Measurements from ENCODE around the gene PLCXD1.
"Not testable (repeated sequence)": the region's sequence is repeated elsewhere in the genome, so short reads cannot be mapped to it uniquely, and the experiment has no call there.

The PLCXD1 gene

DNA sequence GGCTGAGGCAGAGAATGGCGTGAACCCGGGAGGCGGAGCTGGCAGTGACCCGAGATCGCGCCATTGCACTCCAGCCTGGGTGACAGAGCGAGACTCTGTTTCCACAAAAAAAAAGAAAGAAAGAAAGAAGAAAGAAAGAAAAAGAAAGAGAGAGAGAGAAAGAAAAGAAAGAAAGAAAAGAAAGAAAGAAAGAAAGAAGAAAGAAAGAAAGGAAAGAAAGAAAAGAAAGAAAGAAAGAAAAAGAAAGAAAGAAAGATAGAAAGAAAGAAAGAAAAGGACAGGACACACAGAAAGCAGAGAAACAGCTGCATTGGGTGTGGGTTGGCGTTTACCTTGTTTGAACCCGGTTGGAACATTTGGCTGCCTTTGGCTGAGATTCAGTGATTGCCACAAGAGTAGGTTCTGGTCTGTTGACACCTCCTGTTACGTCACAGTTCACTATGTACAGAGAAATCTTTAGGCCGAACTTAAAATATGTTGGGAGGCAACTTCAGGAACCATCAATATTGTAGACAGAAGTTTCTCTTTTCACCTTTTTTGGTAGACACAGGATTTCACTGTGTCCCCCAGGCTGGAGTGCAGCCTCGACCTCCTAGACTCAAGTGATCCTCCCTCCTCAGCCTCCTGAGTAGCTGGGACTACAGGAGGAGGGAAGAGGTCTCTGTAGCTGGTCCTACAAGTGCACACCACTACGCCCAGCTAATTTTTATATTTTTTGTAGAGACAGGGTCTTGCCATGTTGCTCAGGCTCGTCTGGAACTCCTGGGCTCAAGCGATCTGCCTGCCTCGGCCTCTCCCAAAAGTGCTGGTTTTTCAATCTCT is 16.3 kb upstream of the PLCXD1 start:
- DNase-seq: no peak

DNA sequence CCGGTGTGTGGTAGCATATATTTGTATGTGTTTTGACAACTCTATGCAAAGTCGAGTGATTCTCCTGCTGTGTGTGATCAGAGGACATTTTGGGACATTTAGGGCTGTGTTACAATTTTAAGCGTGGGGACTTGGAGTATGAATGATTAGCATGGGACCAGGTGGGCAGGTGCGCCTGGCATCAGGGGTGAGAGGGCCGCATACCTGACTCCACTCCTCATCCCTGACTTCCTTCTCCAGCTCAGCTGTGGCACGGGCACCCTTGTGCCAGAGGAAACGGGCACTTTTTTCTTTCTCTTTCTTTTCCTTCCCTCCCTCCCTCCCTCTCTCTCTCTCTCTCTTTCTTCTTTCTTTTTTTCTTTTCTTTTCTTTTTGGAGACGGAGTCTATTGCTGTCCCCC is 15.7 kb upstream of the PLCXD1 start:
- no peak for DNase-seq

DNA sequence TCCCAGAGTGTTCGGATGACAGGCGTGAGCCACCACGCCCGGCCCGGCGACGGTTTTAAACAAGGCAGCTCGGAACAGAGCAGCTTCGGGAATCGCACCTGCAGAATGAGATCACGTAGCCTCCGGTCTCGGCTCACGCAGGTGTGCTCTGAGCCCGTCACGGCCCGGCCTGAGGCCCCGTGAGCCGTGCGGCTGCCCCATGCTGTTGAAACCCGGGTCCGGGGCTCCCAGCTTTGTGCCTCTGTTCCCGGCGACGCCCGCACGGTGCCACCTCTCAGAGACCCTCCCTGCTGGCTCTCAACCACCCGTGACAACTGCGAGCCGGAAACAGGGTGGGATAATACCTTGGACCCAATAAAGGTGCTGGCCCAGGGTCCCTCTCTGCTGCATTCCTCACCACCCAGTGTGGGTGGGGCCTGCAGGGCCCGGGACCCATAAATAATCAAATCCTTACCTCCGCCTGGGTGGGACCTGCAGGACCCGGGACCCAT is 13.4 kb upstream of the PLCXD1 start:
- DNase-seq: no peak

DNA sequence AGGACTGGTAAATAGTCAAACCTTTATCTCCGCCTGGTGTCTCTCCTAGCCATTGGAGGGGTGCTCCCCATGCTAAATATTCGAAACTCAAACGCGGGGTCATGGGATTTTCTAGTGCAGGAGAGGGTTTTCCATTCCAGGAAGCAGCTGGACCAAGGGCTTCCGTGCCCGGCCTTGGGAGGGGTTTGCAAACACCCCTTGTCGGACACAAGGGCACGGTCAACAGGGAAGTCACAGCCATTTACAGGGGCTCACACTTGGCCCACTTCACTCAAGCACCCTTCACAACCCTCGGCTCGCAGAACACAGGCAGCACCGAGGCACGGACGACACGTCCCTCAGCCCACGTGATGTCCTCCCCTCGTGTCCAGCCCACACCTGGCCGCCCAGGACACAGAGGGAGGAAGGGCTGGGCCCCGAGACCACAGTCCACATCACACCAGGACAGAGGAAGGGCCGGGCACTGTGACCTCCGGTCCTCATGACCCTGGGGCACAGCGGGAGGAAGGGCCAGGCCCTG is 10.3 kb upstream of the PLCXD1 start:
- DNase-seq: no peak

DNA sequence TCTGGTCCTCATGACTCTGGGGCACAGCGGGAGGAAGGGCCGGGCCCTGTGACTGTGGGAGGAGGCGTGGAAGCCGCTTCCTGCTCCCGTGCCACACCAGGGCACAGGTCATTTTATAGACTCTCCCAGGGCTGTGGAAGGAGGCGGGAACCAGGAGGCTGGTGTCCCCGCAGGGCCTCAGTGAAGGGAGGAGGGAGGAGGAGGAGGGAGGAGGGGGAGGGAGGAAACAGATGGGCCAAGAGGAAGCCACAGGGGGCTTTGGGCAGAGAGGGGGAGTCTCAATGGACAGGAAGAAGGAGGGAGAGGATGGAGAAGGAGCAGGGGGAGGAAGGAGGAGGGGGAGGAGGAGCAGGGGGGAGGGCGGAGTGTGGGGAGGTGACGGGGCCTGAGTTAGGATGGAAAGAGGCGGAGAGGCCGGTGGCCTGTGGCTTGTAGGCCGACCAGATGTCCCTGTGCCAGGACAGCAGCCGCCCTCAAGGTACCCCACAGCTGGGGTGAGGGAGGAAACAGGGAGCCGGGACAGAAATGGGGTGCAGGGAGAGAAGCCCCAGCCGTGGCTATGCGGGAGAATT is 6.2 kb upstream of the PLCXD1 start:
- DNase-seq: no peak

DNA sequence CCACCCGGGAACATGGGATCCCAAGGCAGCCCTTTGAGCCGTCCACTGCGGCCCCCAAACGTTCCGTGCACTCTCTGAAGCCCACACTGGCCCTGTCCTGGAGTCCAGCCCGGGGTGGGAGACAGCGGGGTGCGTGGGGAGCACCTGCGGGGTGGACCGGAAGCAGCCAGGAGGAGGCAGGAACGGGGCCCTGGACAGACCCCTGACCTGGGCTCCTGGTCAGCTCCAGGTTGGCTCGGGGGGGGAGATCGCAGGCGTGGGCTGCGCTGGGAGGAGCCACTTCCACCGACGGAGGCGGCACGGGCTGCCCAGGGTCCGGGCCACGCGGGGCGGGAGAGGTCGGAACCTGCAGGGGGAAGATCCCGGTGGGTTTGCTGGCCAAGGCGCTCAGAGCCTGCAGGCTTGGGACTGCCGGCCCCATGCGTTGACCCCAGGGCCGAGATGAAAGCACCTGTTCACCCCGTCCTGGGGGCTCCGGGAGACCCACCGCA is 5.7 kb upstream of the PLCXD1 start:
- no peak for DNase-seq

DNA sequence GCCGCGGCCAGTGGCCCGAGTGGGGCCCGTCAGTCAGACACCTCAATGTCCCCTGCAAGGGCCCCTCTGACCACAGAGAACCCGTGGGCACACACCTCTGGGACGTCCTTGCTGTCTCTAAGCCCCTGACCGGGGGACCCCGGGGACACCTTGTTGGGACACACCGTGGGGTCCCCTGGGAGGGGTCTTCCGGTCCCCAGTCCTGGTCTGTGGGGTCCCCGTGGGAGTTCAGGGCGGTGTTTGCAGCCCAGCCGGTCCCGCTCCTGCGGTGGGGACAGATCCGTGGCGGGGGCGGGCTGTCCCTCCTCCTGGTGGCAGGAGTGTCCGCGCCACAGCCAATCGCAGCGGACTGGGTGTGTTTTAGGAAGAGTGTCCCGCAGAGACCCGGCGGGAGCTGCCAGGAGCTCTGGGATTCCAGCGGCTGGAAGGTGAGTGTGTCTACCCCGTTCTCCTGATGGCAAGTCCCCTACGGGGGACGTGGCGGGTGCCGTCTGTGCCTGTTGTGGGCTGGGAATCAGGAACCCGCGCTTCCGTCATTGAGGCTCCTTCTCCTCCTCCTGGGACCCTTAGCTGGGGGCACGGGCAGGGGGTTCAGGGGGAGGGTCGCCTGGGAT is 5.1 kb upstream of the PLCXD1 start:
- DNase-seq: peak; percentile 22

DNA sequence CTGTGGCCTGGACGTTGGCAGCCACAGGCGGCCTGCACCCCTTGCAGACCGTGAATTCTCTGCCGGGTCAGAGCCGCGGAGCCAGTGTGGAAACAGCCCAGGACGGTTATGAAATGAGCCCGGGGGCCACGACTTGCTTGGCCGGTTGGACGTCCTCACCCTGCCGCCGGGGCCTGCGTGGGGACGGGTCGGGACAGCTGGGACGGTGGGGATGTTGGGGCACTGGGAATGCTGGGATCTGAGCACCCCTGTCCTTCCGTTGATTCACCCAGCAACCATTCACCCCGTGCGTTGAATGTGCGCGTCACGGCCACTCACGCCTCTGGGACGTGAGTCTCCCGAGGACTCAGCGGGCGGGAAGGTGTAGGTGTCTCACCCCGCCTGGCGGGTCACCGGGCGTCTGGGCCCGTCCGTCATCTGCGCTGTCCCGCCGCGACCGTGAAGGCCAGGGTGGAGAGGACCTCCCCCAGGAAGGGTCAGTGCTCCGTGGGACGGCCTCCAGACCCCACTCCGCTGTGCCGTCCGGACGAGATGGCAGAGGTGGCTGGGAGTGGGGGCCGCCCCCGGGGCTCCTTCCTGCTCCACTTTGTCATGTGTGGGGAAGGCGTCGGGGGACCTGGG is 4.5 kb upstream of the PLCXD1 start:
- DNase-seq: no peak

DNA sequence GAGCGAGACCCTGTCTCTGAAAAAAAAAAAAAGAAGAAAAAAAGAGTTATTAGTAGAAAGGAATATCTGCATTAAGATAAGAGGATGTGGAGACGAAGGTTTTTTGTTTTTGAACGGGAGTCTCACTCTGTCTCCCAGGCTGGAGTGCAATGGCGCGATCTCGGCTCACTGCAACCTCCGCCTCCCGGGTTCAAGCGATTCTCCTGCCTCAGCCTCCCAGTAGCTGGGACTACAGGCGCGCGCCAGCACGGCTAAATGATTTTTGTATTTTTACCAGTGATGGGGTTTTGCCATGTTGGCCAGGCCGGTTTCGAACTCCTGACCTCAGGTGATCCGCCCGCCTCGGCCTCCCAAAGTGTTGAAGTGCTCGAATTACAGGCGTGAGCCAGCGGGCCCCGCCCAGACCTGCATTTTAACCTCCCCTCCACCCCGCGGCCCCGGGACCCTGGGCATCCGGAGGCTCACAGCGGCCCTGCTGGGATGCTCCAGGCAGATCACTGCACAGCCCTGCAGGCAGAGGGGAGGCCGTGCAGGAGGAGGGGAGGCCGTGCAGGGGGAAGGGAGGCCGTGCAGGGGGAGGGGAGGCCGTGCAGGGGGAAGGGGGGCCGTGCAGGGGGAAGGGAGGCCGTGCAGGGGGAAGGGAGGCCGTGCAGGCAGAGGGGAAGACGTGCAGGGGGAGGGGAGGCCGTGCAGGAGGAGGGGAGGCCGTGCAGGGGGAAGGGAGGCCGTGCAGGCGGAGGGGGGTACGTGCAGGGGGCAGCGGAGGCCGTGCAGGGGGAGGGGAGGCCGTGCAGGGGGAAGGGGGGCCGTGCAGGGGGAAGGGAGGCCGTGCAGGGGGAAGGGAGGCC is 1.2 kb upstream of the PLCXD1 start:
- DNase-seq: not testable (repeated sequence)

DNA sequence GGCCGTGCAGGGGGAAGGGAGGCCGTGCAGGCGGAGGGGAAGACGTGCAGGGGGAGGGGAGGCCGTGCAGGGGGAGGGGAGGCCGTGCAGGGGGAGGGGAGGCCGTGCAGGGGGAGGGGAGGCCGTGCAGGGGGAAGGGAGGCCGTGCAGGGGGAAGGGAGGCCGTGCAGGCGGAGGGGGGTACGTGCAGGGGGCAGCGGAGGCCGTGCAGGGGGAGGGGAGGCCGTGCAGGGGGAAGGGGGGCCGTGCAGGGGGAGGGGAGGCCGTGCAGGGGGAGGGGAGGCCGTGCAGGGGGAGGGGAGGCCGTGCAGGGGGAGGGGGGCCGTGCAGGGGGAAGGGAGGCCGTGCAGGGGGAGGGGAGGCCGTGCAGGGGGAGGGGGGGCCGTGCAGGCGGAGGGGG is 459 bp upstream of the PLCXD1 start:
- DNase-seq: not testable (repeated sequence)

DNA sequence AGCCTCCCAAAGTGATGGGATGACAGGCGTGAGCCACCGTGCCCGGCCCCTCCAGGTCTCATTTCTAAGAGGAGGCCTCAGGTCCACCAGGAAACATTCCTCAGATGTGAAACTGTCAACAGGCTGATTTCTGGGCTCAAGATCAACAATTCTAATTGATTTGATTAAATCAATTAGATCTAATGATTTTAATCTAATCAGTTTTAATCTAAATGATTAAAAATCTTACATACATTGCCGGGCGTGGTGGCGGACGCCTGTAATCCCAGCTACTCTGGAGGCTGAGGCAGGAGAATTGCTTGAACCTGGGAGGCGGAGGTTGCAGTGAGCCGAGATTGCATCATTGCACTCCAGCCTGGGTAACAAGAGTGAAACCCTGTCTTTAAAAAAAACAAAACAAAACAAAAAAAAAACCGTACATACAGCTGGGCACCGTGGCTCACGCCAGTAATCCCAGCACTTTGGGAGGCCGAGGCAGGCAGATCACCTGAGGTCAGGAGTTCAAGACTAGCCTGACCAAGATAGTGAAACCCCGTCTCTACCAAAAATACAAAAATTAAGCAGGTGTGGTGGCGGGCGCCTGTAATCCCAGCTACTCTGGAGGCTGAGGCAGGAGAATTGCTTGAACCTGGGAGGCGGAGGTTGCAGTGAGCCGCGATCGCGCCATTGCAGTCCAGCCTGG is 960 bp downstream of the PLCXD1 start:
- not testable (repeated sequence) for DNase-seq

DNA sequence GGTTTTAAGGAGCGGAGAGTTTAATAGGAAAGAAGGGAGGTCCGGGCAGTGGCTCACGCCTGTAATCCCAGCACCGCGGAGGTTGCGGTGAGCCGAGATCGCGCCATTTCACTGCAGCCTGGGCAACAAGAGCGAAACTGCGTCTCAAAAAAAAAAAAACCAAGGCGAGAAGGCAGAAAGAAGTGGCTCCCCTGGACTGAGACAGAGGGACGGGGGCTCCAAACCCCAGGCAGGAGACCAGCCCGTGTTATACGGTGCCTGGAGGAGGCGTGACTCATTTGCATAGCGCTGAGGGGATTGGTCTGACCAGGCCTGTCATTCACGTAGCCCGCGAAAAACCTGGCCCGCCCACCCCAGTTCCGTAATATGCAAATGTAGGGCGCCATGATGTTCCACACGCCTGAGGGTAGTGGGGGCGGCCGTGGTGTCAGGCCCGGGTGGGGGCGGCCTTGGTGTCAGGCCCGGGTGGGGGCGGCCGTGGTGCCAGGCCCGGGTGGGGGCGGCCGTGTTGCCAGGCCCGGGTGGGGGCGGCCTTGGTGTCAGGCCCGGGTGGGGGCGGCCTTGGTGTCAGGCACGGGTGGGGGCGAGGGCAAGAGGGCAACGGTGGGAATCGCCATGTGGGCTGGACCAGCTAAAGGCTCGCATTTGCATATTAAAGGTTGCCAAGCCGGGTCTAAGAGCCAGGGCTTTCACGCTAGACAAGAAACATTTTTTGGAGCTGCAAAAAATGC is 2.1 kb downstream of the PLCXD1 start:
- DNase-seq: peak; percentile 86

DNA sequence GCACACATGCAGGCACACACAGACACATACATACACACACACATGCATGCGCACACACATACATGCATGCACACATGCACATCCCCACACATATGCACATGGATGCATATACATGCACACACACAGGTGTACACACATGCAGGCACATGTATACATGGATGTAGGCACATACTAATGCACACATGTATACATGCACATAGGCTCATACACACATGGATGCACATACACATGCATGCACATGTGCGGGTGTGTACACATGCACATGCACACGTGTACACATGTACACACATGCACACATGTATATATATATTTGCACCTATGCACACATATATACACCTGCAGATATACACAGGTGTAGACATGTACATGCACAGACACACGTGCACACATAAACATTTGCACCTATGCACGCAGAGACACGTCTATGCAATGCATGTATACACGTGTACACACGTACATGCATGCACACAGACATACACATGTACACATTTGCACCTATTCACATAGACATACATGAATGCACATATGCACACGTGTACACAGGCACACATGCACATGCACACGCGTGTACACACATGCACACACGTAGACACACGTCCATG is 4.0 kb downstream of the PLCXD1 start:
- no peak for DNase-seq

DNA sequence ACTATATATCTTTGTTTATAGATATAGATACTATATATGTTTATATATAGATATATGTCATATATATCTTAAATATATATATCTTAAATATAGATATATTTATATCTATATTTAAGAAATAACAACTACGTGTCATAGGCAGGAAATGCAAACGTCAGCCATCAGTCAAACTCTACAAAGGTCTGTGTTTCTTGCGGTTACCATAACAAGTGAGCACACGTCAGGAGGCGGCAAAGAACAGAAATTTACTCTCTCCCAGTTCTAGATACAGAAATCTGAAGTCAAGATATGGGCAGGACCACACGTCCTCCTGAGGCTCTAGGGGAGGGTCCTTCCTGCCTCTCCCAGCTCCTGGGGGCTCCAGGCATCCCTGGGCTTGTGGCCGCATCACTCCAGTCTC is 6.5 kb downstream of the PLCXD1 start:
- no peak for DNase-seq

DNA sequence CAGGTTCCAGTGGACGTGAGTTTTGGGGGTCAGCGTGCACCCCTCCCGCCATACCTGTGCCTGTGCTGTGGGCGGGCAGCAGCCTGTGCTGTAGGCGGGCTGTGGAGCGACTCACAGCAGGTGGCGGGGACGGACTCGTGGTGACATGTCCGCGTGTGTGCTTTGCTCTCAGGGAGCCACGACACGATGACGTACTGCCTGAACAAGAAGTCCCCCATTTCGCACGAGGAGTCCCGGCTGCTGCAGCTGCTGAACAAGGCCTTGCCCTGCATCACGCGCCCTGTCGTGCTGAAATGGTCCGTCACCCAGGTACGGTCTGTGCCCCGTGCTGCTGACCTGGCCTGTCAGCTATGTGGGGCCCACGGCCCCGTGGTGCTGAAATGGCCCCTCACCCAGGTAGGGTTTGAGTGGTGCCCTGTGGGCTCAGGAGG is 7.4 kb downstream of the PLCXD1 start:
- DNase-seq: no peak

DNA sequence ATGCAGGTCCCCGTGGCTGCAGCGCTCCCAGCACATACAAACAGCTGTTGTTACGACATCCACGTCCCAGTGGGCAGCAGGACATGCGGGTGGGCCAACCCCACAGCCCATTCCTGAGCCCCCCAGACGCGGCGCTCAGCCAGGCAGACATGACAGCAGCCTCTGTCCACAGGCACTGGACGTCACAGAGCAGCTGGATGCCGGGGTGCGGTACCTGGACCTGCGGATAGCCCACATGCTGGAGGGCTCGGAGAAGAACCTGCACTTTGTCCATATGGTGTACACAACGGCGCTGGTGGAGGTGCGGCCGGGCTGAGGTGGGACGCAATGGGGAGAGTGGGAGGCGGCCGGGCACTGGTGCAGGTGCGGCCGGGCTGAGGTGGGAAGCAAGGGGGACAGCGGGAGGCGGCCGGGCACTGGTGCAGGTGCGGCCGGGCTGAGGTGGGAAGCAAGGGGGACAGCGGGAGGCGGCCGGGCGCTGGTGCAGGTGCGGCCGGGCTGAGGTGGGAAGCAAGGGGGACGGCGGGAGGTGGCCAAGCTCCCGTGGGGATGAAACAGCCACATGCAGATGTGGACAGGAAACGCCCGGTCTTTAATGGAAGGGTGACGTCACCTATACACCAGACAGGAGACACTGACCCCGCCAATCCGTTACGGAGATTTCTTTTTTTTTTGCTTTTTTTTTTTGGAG is 9.4 kb downstream of the PLCXD1 start:
- no peak for DNase-seq

DNA sequence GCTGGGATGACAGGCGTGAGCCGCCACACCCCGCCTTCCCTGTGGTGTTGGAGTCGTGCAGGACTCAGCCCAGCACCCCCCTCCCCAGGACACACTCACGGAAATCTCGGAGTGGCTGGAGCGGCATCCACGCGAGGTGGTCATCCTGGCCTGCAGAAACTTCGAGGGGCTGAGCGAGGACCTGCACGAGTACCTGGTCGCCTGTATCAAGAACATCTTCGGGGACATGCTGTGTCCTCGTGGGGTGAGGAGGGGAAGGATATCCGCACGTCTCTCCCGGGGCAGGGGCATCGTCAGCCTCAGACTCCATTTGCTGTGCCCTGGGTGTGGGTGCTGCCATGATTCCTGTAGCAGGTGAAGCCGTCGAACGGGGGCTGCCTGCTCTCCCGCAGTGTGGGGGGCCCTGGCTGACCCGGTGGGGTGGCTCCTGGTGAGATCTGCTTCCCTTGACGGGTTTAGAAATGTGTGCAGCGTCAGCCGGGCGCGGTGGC is 10.3 kb downstream of the PLCXD1 start:
- no peak for DNase-seq

DNA sequence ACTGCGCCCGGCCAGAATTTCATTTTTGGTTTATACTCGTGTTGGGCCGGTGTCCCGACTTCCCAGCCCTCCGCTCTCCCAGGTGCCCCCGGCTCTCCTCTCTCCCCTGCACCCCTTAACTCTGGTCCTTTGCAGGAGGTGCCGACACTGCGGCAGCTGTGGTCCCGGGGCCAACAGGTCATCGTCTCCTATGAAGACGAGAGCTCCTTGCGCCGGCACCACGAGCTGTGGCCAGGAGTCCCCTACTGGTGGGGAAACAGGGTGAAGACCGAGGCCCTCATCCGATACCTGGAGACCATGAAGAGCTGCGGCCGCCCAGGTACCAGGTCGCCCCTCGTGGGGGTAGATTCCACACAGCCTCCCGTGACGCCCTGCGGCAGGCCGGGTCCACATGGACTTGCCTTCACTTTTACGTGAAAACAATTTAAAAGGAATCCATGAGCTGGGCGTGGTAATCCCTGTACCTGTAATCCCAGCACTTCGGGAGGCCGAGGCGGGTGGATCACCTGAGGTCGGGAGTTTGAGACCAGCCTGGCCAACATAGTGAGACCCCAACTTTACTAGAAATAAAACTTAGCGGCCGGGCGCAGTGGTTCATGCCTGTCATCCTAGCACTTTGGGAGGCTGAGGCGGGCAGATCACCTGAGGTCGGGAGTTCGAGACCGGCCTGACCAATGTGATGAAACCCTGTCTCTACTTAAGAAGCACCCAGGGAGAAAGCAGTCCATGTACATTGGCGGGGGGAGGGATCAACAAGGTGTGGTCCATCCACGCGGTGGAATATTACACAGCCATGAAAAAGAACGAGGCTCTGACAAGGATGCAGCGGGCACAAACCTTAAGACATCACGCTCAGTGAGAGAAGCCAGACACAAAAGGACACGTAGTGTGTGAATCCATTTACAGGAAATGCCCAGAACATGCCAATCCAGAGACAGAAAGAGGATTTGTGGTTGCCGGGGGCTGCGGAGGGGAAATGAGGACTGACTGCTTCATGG is 12.0 kb downstream of the PLCXD1 start:
- DNase-seq: no peak
